HG03175 (cell line): ENCODE results near the gene PTPRC.

Source experiments
- ATAC-seq: cut with Tn5 transposase; IDR thresholded peaks from one replicate; pipeline ENCODE4 v1.9.1; 2021; ENCODE audit warnings: mild to moderate bottlenecking, moderate library complexity; ENCODE audit not compliant: unreplicated experiment

The PTPRC gene

GRCh38 chr1:198747127-198747526, 108.3 kb downstream of the PTPRC start:
- no peak for ATAC-seq

DNA sequence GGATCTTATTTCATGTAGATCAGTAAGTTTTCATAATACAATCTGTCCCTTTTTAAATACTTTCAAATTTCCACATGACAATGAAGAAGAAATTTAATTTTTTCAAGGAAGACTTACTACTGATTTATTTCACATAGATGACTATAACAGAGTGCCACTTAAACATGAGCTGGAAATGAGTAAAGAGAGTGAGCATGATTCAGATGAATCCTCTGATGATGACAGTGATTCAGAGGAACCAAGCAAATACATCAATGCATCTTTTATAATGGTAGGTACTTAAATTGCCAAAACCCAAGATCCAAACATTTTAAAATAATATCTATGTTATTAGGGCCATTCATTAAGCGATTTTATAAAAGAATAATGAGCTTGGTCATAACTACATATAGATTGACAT, 110.4 kb downstream of the PTPRC start:
- no peak for ATAC-seq

GRCh38 chr1:198750081-198750480, 111.2 kb downstream of the PTPRC start:
- ATAC-seq = no peak

GRCh38 chr1:198751741-198752140, 112.9 kb downstream of the PTPRC start:
- ATAC-seq = no peak

DNA sequence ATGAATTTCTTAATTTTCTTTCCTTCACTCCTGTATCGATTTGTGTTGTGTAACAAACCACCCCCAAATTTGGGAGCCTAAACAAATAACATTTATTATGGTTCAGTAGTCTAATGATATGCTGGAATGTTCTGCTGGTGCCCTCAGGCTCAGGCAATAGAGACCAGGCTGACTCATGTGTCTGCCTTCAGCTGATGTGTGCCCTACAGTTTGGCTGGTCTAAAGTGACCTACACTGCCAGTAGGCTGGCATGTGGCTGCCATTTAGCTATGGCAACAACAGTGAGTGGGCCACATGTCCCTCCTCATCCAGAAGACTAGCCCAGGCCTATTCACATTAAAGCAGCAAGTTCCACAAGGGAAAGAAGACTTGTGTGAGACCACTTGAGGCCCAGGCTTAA, 115.8 kb downstream of the PTPRC start:
- ATAC-seq = no peak

DNA sequence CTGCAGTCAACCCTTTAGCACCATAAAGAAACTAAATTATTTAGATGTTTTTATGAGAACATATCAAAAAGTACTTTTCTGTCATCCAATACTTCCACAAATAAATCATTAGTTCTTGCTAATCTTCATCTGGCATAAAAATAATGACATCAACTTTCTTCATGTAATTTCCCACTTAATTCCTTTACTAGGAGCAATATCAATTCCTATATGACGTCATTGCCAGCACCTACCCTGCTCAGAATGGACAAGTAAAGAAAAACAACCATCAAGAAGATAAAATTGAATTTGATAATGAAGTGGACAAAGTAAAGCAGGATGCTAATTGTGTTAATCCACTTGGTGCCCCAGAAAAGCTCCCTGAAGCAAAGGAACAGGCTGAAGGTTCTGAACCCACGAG, 116.9 kb downstream of the PTPRC start:
- no peak for ATAC-seq

- ATAC-seq = no peak
These were observed 117.6 kb downstream of the PTPRC start for GRCh38 chr1:198756470-198756869.

DNA sequence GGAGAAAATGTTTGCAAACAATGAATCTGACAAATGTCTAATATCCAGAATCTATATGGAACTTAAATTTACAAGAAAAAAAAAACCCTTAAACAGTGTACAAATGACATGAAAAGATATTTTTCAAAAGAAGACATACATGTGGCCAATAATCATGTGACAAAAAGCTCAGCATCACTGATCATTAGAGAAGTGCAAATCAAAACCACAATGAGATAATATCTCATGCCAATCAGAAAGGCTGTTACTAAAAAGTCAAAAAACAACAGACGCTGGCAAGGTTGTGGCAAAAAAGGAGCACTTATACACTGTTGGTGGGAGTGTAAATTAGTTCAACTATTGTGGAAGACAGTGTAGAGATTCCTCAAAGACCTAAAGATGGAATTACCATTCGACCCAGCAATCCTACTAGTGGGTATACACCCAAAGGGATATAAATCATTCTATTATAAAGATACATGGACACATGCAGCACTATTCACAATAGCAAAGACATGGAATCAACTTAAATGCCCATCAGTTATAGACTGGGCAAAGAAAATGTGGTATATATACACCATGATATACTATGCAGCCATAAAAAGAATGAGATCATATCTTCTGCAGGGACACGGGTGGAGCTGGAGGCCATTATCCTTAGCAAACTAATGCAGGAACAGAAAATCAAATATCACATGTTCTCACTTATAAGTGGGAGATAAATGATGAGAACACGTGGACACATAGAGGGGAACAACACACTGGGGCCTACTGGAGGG, 123.2 kb downstream of the PTPRC start:
- no peak for ATAC-seq

- no peak for ATAC-seq
These were observed 124.5 kb downstream of the PTPRC start for GRCh38 chr1:198763298-198763714.

GRCh38 chr1:198764748-198765147, 125.9 kb downstream of the PTPRC start:
- no peak for ATAC-seq

DNA sequence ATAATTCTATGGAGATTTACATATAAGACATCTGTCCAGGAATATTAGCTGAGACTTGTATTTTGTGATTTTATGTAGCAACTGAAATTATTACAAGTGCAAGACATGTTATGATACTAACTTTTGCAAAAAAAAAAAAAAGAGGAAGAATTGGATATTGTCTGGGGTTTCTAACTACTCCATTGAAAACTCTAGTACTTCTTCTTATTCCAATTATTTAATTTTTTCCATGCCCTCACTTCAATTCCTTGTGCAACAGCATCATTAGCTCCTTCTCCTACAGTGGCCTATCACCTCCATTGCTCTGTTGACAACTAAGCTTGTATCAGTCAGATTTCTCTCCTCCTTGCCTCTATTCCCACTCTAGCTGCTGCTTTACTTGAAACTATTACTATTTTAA, 126.6 kb downstream of the PTPRC start:
- ATAC-seq = no peak

- no peak for ATAC-seq
These were observed 132.8 kb downstream of the PTPRC start for GRCh38 chr1:198771563-198772153.

- no peak for ATAC-seq
These were observed 133.8 kb downstream of the PTPRC start for GRCh38 chr1:198772626-198773025.

DNA sequence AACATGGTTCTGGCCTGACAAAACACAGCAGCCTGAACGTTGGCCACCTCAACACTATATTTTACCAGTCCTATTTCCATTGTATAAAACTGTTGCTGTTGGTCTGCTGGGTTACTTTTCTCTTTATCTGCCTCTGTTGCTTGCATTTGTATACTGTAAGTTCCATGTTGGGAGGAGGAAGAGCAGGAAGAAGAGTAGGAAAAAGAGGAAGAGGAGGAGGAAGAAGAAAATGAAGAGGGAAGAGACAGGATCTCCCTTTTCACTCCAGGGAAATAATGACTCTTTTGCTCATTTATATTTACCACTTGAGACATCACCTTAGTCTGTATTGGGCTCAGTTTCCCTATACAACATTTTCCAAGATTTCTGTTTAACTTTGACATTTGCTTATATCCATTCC, 134.2 kb downstream of the PTPRC start:
- no peak for ATAC-seq

DNA sequence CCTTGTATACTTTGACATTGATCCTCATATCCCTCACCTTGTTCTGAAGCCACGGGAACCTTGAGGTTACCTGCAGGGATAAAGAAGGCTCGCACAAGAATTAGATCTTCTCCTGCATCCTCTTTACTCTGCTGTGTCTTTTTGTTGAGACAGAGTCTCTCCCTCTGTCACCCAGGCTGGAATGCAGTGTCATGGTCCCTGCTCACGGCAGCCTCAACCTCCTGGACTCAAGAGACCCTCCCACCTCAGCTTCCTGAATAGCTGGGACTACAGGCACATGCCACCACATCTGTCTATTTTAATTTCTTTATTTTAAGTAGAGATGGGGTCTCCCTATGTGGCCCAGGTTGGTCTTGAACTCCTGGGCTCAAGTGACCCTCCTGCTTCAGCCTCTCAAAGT, 134.7 kb downstream of the PTPRC start:
- ATAC-seq = no peak

DNA sequence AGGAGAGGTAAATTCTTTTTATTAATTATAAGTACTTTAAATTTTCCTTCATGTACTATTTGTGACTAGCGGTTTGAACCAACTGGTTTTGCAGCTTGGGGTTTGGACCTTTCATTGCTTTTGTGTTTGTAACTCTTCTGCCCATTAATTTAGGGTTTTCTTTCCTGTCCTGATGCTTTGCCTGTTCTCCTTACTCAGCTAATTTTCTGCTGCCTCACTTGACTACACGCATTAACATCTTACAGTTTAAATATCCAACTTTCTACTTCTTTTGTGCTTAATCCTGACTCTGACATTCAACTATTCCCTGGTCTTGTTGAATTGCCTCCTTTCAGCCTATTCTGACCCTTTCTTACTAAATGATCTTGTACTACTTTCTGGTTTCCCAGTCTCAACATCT, 135.6 kb downstream of the PTPRC start:
- ATAC-seq = no peak

- ATAC-seq = no peak
These were observed 136.8 kb downstream of the PTPRC start for GRCh38 chr1:198775606-198776005.

GRCh38 chr1:198776602-198777029, 137.8 kb downstream of the PTPRC start:
- ATAC-seq = no peak

- ATAC-seq = no peak
These were observed 139.2 kb downstream of the PTPRC start for GRCh38 chr1:198778049-198778448.

DNA sequence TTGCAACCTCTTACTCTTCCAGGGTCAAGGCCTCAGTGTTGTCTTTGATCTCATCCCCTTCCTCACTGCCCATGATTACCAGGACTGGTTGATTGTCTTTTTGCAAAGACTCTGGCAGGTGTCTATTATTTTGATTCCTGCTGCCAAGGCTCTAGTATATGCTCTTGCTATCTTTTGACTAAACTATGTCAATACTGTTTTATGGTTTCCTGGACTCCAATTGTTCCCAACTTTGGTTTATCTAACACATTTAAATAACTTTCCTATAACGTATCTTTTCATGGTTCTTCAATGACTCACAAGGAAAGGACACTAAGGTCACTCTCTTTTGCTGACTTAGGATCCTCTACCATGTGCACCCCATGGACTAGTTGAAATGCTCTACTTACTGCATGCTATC, 141.5 kb downstream of the PTPRC start:
- ATAC-seq = no peak

GRCh38 chr1:198788561-198789064, 149.8 kb downstream of the PTPRC start:
- peak; percentile 86 for ATAC-seq

DNA sequence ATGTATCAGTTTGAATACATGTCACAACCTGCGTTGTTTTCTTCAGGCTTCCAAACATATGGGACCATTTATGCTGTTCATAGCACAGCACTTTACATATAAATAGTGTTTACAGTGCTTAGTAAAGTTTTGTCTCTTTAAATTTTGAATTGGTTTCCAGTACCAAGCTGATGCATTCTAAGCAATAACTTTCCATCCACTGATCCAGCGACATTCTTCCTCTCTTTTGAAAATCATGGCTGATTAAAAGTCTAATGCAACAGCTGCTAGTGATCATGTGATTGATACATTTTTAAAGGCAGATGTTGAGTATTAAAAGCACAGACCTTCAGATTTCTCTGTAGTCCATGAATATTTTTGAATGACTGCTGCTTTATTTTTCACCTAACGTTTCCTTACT, 154.9 kb downstream of the PTPRC start:
- ATAC-seq = no peak

GRCh38 chr1:198794498-198794897, 155.7 kb downstream of the PTPRC start:
- no peak for ATAC-seq
